Measurements from ENCODE around the gene ANXA7.

DNA sequence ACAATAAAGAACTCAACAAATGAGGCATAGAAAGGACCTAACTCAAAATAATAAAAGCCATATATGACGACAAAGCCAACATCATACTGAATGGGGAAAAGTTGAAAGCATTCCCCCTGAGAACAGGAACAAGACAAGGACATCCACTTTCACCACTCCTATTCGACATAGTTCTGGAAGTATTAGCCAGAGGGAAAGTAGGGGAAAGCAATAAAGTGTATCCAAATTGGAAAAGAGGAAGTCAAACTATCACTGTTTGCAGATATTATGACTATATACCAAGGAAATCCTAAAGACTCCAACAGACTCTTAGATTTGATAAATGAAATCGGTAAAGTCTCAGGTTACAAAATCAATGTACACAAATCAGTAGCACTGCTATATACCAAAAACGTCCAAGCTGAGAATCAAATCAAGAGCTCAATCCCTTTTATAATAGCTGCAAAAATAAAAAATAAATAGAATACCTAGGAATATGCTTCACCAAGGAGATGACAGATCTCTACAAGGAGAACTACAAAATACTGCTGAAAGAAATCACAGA is 4.8 kb downstream of the ANXA7 start:
- TF ChIP-seq, protein P1, sequence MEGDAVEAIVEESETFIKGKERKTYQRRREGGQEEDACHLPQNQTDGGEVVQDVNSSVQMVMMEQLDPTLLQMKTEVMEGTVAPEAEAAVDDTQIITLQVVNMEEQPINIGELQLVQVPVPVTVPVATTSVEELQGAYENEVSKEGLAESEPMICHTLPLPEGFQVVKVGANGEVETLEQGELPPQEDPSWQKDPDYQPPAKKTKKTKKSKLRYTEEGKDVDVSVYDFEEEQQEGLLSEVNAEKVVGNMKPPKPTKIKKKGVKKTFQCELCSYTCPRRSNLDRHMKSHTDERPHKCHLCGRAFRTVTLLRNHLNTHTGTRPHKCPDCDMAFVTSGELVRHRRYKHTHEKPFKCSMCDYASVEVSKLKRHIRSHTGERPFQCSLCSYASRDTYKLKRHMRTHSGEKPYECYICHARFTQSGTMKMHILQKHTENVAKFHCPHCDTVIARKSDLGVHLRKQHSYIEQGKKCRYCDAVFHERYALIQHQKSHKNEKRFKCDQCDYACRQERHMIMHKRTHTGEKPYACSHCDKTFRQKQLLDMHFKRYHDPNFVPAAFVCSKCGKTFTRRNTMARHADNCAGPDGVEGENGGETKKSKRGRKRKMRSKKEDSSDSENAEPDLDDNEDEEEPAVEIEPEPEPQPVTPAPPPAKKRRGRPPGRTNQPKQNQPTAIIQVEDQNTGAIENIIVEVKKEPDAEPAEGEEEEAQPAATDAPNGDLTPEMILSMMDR (IDR thresholded peaks at IDR 0.05) = no peak
- no peak for TF ChIP-seq POLR2A (IDR thresholded peaks at IDR 0.05)
